ENCODE results near the gene PPP1R12A. TPM values are rescaled to one million over a fixed set of nuclear protein-coding genes. Genes with fewer than 3 reads are reported as not detected.

PPP1R12A gene
- total RNA-seq, 3 donors from 2014 or later, result 64.8 to 137 (median 134) TPM

GRCh38 chr12:79887890-79888289 lies 47.0 kb downstream of the PPP1R12A start:
- TF ChIP-seq CTCF (IDR thresholded peaks at IDR 0.05), result no peak
- no peak for TF ChIP-seq POLR2AphosphoS5 (IDR thresholded peaks at IDR 0.05)
- TF ChIP-seq POLR2A (IDR thresholded peaks at IDR 0.05), result no peak
- Histone ChIP-seq H3K36me3 (no peaks in the 10 kb centered on the region), H3K27ac (no peak overlapping the region), H3K27me3 (no peaks in the 10 kb centered on the region), H3K4me1 (no peaks in the 10 kb centered on the region), H3K9me3 (no peaks in the 10 kb centered on the region), H3K4me3 (no peak overlapping the region)
- DNase-seq (ENCODE audit: low spot score in 2 of 2), result no peak
- intact Hi-C loops (cut with DNase I; ENCODE audit: low total_unique reads), result no loop called here

GRCh38 chr12:79886917-79887519 lies 47.9 kb downstream of the PPP1R12A start:
- no peaks in the 10 kb centered on the region for H3K36me3 ChIP-seq
- no peaks in the 10 kb centered on the region for H3K4me1 ChIP-seq
- intact Hi-C loops (cut with DNase I; ENCODE audit: low total_unique reads), result no loop called here
- H3K9me3 ChIP-seq, result no peaks in the 10 kb centered on the region
- H3K27ac ChIP-seq, result no peak overlapping the region
- no peak overlapping the region for H3K4me3 ChIP-seq
- DNase-seq (ENCODE audit: low spot score in 2 of 2), result no peak
- TF ChIP-seq POLR2A (IDR thresholded peaks at IDR 0.05) (no peak), POLR2AphosphoS5 (IDR thresholded peaks at IDR 0.05) (no peak), CTCF (IDR thresholded peaks at IDR 0.05) (peak in 1 of 3 donors; percentile 28)
- H3K27me3 ChIP-seq, result no peaks in the 10 kb centered on the region

GRCh38 chr12:79885911-79886490 lies 48.9 kb downstream of the PPP1R12A start:
- H3K9me3 ChIP-seq, result no peaks in the 10 kb centered on the region
- H3K27ac ChIP-seq, result no peak overlapping the region
- H3K36me3 ChIP-seq, result no peaks in the 10 kb centered on the region
- DNase-seq (ENCODE audit: low spot score in 2 of 2), result no peak
- no peaks in the 10 kb centered on the region for H3K27me3 ChIP-seq
- intact Hi-C loops (cut with DNase I; ENCODE audit: low total_unique reads), result no loop called here
- no peaks in the 10 kb centered on the region for H3K4me1 ChIP-seq
- H3K4me3 ChIP-seq, result no peak overlapping the region
- no peak for TF ChIP-seq CTCF (IDR thresholded peaks at IDR 0.05)
- TF ChIP-seq POLR2A (IDR thresholded peaks at IDR 0.05), result no peak

GRCh38 chr12:79884401-79885006 lies 50.4 kb downstream of the PPP1R12A start:
- Histone ChIP-seq H3K27me3 (no peaks in the 10 kb centered on the region), H3K4me1 (no peaks in the 10 kb centered on the region), H3K27ac (peak overlapping the region in 1 of 2 donors; percentile 31), H3K9me3 (no peaks in the 10 kb centered on the region), H3K36me3 (no peaks in the 10 kb centered on the region), H3K4me3 (no peak overlapping the region)
- DNase-seq (ENCODE audit: low spot score in 2 of 2), result no peak
- intact Hi-C loops (cut with DNase I; ENCODE audit: low total_unique reads), result no loop called here
- TF ChIP-seq CTCF (IDR thresholded peaks at IDR 0.05) (no peak), POLR2A (IDR thresholded peaks at IDR 0.05) (no peak), POLR2AphosphoS5 (IDR thresholded peaks at IDR 0.05) (no peak)

GRCh38 chr12:79883216-79883615 lies 51.7 kb downstream of the PPP1R12A start:
- Histone ChIP-seq H3K27ac (no peak overlapping the region), H3K27me3 (no peaks in the 10 kb centered on the region), H3K4me1 (no peaks in the 10 kb centered on the region), H3K4me3 (no peak overlapping the region), H3K9me3 (no peaks in the 10 kb centered on the region), H3K36me3 (no peaks in the 10 kb centered on the region)
- intact Hi-C loops (cut with DNase I; ENCODE audit: low total_unique reads), result no loop called here
- TF ChIP-seq CTCF (IDR thresholded peaks at IDR 0.05) (no peak), POLR2AphosphoS5 (IDR thresholded peaks at IDR 0.05) (no peak), POLR2A (IDR thresholded peaks at IDR 0.05) (no peak)
- no peak for DNase-seq (ENCODE audit: low spot score in 2 of 2)

Measured in breast epithelium (tissue), 4 donors.